CD4-positive, alpha-beta T cell (primary cell): Measurements from ENCODE around the gene IFT81. TPM values are rescaled to one million over a fixed set of nuclear protein-coding genes. Genes with fewer than 3 reads are reported as not detected.

Experiments
- ATAC-seq: fragments of 200-7000 bp; cut with Tn5 transposase; one replicate; pipeline ENCODE4 v1.10.0; 2022; ENCODE audit warnings: mild to moderate bottlenecking; ENCODE audit not compliant: poor library complexity
- CTCF ChIA-PET: fragments of 350-600 bp; sonication (Branson Sonifier 250); formaldehyde crosslinking; loops from one replicate; lab custom pipeline; 2021; ENCODE audit warnings: antibody characterized with exemption, inconsistent platforms; lab: Charles Lee
- POLR2A ChIA-PET: fragments of 350-600 bp; sonication (Branson Sonifier 250); formaldehyde crosslinking; loops from one replicate; lab custom pipeline; 2021; ENCODE audit warnings: antibody characterized with exemption, inconsistent platforms; lab: Charles Lee
- DNase-seq, 14 experiments: peaks; one replicate each; pipeline ENCODE4 v3.0.0-alpha.2; 2013 to 2020; ENCODE audit warnings: mixed read lengths in 2 of 14
- H3K27ac ChIP-seq, 2 donors: one replicate each; pipeline versions ENCODE4 v1.5.1 to v1.7.0; 2013; ENCODE audit warnings: low read length in 2 of 2, low read depth in 1 of 2, mild to moderate bottlenecking in 1 of 2
- H3K27me3 ChIP-seq, 2 experiments: 1 replicate in 1 of 2; 2 replicates in 1 of 2; pipeline versions ENCODE4 v1.6.1 to v1.7.0; 2013; ENCODE audit warnings: low read length in 2 of 2, control low read depth in 1 of 2, mild to moderate bottlenecking in 1 of 2, moderate library complexity in 1 of 2; ENCODE audit not compliant: insufficient read depth in 2 of 2, control insufficient read depth in 1 of 2
- H3K36me3 ChIP-seq: one replicate; pipeline ENCODE4 v1.6.1; 2013; ENCODE audit warnings: low read length, control low read depth; ENCODE audit not compliant: insufficient read depth
- H3K4me1 ChIP-seq: one replicate; pipeline ENCODE4 v1.6.1; 2013; ENCODE audit warnings: low read length, control low read depth; ENCODE audit not compliant: insufficient read depth
- H3K4me3 ChIP-seq: one replicate; pipeline ENCODE4 v1.5.1; 2013; ENCODE audit warnings: mild to moderate bottlenecking, low read length, moderate library complexity
- H3K9me3 ChIP-seq, 2 experiments: 1 replicate in 1 of 2; 2 replicates in 1 of 2; pipeline versions ENCODE4 v1.6.1 to v1.7.0; 2013; ENCODE audit warnings: low read length in 2 of 2, mild to moderate bottlenecking in 2 of 2, control low read depth in 1 of 2, moderate library complexity in 1 of 2; ENCODE audit not compliant: control insufficient read depth in 1 of 2, insufficient read depth in 1 of 2
- H3K27ac Mint-ChIP-seq: one replicate; pipeline ENCODE4 v1.8.0; 2020; ENCODE audit warnings: mixed read lengths
- H3K27me3 Mint-ChIP-seq: one replicate; pipeline ENCODE4 v1.8.0; 2021; ENCODE audit warnings: mixed read lengths
- H3K36me3 Mint-ChIP-seq: one replicate; pipeline ENCODE4 v1.8.0; 2021; ENCODE audit warnings: low read depth, mixed read lengths
- H3K4me1 Mint-ChIP-seq: one replicate; pipeline ENCODE4 v1.8.0; 2021; ENCODE audit warnings: low read depth, mixed read lengths
- H3K4me3 Mint-ChIP-seq: one replicate; pipeline ENCODE4 v1.8.0; 2020; ENCODE audit warnings: mild to moderate bottlenecking, mixed read lengths
- H3K9me3 Mint-ChIP-seq: one replicate; pipeline ENCODE4 v1.8.0; 2020; ENCODE audit warnings: mixed read lengths
- CTCF ChIP-seq: fragments of 200-600 bp; IDR thresholded peaks from one replicate; pipeline ENCODE4 v1.8.0; 2022; ENCODE audit warnings: antibody characterized with exemption, mild to moderate bottlenecking
- intact Hi-C, 2 experiments: fragments of 100-400 bp; cut with DNase I in 1 of 2; cut with micrococcal nuclease in 1 of 2; formaldehyde crosslinking; loops; one replicate each; pipeline versions ENCODE4 v1.15.1 to v1.9.0; 2023 to 2025; cut with DNase I, micrococcal nuclease
- total RNA-seq, 174 experiments: library from RNA in 2 of 174; stranded (reverse) in 2 of 174; gene quantifications; one replicate each; pipeline ENCODE4 v1.2.3 and lab custom pipeline; 2021 to 2026

IFT81 gene
- total RNA-seq, 2 experiments from 2014 or later: 0.41 to 1.1 TPM

- Histone ChIP-seq H3K36me3 (no peaks in the 10 kb centered on the region), H3K9me3 (no peaks in the 10 kb centered on the region), H3K27me3 (no peaks in the 10 kb centered on the region), H3K4me1 (no peaks in the 10 kb centered on the region), H3K27ac (no peak overlapping the region), H3K4me3 (no peak overlapping the region)
- Mint-ChIP-seq H3K27me3 (no peaks in the 10 kb centered on the region), H3K9me3 (no peaks in the 10 kb centered on the region), H3K36me3 (no peaks in the 10 kb centered on the region), H3K27ac (no peak overlapping the region), H3K4me1 (no peaks in the 10 kb centered on the region), H3K4me3 (no peak overlapping the region)
- CTCF ChIA-PET: no interaction called here
- intact Hi-C loops: no loop called here
- POLR2A ChIA-PET: no interaction called here
- TF ChIP-seq CTCF: no peak
- ATAC-seq: no peak
- DNase-seq: no peak
Observed at GRCh38 chr12:110179291-110179690, 55.1 kb downstream of the IFT81 start.

DNA sequence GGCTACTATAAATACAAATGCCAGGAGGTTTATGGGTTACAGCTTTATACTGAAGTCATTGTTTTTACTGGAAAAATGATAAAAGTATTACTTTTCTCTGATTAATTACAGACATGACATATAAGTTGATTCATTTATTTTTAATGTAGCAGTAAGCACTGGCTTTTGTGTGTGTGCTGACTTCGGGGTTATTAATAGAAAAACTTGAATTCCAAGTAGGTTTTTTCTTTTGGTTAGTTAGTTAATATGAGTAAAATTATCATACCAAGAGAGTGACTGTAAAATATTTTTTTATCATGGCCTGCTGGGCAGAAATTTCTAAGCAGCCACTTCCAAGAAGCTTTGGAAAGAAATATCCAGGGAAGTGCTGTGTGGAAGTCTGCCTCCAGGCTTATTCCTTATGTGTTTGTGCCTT, 56.4 kb downstream of the IFT81 start:
- Histone ChIP-seq H3K4me1 (no peaks in the 10 kb centered on the region), H3K36me3 (no peaks in the 10 kb centered on the region), H3K27ac (no peak overlapping the region), H3K9me3 (peaks cover under 1 to 2% of the 10 kb centered on the region in 2 experiments), H3K4me3 (no peak overlapping the region), H3K27me3 (no peaks in the 10 kb centered on the region)
- no peak overlapping the region for H3K4me3 Mint-ChIP-seq
- no peaks in the 10 kb centered on the region for H3K9me3 Mint-ChIP-seq
- no peak for ATAC-seq
- ChIA-PET CTCF (no interaction called here), POLR2A (no interaction called here)
- no peak for DNase-seq
- TF ChIP-seq CTCF: no peak
- no peaks in the 10 kb centered on the region for H3K4me1 Mint-ChIP-seq
- H3K36me3 Mint-ChIP-seq: no peaks in the 10 kb centered on the region
- intact Hi-C loops: no loop called here
- no peaks in the 10 kb centered on the region for H3K27me3 Mint-ChIP-seq
- H3K27ac Mint-ChIP-seq: no peak overlapping the region

GRCh38 chr12:110182281-110182680, 58.1 kb downstream of the IFT81 start:
- Histone ChIP-seq H3K27me3 (no peaks in the 10 kb centered on the region), H3K27ac (no peak overlapping the region), H3K4me3 (no peak overlapping the region), H3K36me3 (no peaks in the 10 kb centered on the region), H3K9me3 (peaks cover 12% of the 10 kb centered on the region in 2 experiments), H3K4me1 (no peaks in the 10 kb centered on the region)
- ChIA-PET POLR2A (no interaction called here), CTCF (no interaction called here)
- Mint-ChIP-seq H3K27ac (no peak overlapping the region), H3K36me3 (no peaks in the 10 kb centered on the region), H3K4me3 (no peak overlapping the region), H3K4me1 (no peaks in the 10 kb centered on the region), H3K27me3 (no peaks in the 10 kb centered on the region), H3K9me3 (peaks cover 8% of the 10 kb centered on the region)
- no peak for ATAC-seq
- no peak for TF ChIP-seq CTCF
- DNase-seq: no peak
- intact Hi-C loops: no loop called here
